ENCODE measurements around the gene PLOD1.
"Not testable (repeated sequence)": the region's sequence is repeated elsewhere in the genome, so short reads cannot be mapped to it uniquely, and the experiment has no call there.

DNA sequence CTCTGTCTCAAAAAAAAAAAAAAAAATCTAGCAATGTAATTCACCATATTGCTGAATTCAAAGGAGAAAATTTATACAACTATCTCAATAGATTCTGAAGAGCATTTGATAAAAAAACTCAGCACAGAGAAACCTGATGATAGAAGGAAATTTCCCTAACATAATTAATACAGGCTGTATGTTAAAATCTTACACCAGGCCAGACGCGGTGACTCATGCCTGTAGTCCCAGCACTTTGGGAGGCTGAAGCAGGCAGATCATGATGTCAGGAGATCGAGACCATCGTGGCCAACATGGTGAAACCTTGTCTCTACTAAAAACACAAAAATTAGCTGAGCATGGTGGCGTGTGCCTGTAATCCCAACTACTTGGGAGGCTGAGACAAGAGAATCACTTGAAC is 30.4 kb upstream of the PLOD1 start:
- TF ChIP-seq, protein P1, sequence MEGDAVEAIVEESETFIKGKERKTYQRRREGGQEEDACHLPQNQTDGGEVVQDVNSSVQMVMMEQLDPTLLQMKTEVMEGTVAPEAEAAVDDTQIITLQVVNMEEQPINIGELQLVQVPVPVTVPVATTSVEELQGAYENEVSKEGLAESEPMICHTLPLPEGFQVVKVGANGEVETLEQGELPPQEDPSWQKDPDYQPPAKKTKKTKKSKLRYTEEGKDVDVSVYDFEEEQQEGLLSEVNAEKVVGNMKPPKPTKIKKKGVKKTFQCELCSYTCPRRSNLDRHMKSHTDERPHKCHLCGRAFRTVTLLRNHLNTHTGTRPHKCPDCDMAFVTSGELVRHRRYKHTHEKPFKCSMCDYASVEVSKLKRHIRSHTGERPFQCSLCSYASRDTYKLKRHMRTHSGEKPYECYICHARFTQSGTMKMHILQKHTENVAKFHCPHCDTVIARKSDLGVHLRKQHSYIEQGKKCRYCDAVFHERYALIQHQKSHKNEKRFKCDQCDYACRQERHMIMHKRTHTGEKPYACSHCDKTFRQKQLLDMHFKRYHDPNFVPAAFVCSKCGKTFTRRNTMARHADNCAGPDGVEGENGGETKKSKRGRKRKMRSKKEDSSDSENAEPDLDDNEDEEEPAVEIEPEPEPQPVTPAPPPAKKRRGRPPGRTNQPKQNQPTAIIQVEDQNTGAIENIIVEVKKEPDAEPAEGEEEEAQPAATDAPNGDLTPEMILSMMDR (conservative IDR thresholded peaks at IDR 0.05 in 1 of 2, IDR thresholded peaks at IDR 0.05 in 1 of 2; ENCODE audit: extremely low read depth in 1 of 2, insufficient read depth in 1 of 2, low read depth in 1 of 2, low read length in 2 of 2), result not testable (repeated sequence)
- TF ChIP-seq EZH2 (IDR thresholded peaks at IDR 0.05; ENCODE audit: borderline replicate concordance, low read length), result not testable (repeated sequence)
